ENCODE results near the gene ALOX12B. TPM values are rescaled to one million over a fixed set of nuclear protein-coding genes. Genes with fewer than 3 reads are reported as not detected.

ALOX12B gene
- total RNA-seq, 2 experiments from 2014 or later: 2.0 to 5.3 TPM

GRCh38 chr17:8073627-8074484, 13.7 kb downstream of the ALOX12B start:
- H3K36me3 ChIP-seq (ENCODE audit: insufficient read depth, low read length): no peaks in the 10 kb centered on the region
- ChIA-PET POLR2A (interaction anchor here (0.6 to 0.7 kb wide), 3 partner anchors 102 to 1505 kb away, joined by 3 to 6 read pairs (median 3); no protein-coding TSS in a partner anchor), CTCF (ENCODE audit: unreplicated experiment) (interaction anchor here (0.5 to 1.8 kb wide), 10 partner anchors 14 to 557 kb away, joined by 3 to 14 read pairs (median 4); partner anchors contain the start of gene ALOX12B)
- H3K4me1 ChIP-seq (ENCODE audit: insufficient read depth, low read length, poor library complexity, severe bottlenecking): peaks cover 4% of the 10 kb centered on the region
- no peaks in the 10 kb centered on the region for H4K20me1 ChIP-seq (ENCODE audit: insufficient read depth, low read length)
- peak; percentile 83 for DNase-seq (ENCODE audit: low spot score)
- intact Hi-C loops (cut with micrococcal nuclease; ENCODE audit: unreplicated experiment): loop anchor here (5.0 kb wide), 1 partner anchor 228 kb away; no protein-coding TSS in a partner anchor
- H3K4me3 ChIP-seq (ENCODE audit: low read depth, low read length, poor library complexity, severe bottlenecking): no peak overlapping the region
- no peaks in the 10 kb centered on the region for H3K9me3 ChIP-seq (ENCODE audit: low read length)
- no peak overlapping the region for H3K27ac ChIP-seq (ENCODE audit: low read depth, low read length, poor library complexity, severe bottlenecking)
- BruUV-seq (replicated peaks): no TSS peak
- no peak overlapping the region for H2AFZ ChIP-seq (ENCODE audit: low read length)
- H3K79me2 ChIP-seq (ENCODE audit: insufficient read depth, low read depth, low read length): no peaks in the 10 kb centered on the region
- no peak for TF ChIP-seq EZH2phosphoT487 (IDR thresholded peaks at IDR 0.05; ENCODE audit: borderline replicate concordance, low read depth, low read length)
- TF ChIP-seq, protein P1, sequence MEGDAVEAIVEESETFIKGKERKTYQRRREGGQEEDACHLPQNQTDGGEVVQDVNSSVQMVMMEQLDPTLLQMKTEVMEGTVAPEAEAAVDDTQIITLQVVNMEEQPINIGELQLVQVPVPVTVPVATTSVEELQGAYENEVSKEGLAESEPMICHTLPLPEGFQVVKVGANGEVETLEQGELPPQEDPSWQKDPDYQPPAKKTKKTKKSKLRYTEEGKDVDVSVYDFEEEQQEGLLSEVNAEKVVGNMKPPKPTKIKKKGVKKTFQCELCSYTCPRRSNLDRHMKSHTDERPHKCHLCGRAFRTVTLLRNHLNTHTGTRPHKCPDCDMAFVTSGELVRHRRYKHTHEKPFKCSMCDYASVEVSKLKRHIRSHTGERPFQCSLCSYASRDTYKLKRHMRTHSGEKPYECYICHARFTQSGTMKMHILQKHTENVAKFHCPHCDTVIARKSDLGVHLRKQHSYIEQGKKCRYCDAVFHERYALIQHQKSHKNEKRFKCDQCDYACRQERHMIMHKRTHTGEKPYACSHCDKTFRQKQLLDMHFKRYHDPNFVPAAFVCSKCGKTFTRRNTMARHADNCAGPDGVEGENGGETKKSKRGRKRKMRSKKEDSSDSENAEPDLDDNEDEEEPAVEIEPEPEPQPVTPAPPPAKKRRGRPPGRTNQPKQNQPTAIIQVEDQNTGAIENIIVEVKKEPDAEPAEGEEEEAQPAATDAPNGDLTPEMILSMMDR (conservative IDR thresholded peaks at IDR 0.05; ENCODE audit: low read length): peak; percentile 92
- H3K9me2 ChIP-seq (ENCODE audit: insufficient read depth, low read length): no peaks in the 10 kb centered on the region
- peak overlapping the region; percentile 25; the same call in 1 of the 2 replicates for H3K4me2 ChIP-seq (ENCODE audit: low read length)

GRCh38 chr17:8072729-8073461, 14.6 kb downstream of the ALOX12B start:
- Histone ChIP-seq H3K27ac (ENCODE audit: low read depth, low read length, poor library complexity, severe bottlenecking) (no peak overlapping the region), H3K9me2 (ENCODE audit: insufficient read depth, low read length) (no peaks in the 10 kb centered on the region), H3K4me2 (ENCODE audit: low read length) (no peak overlapping the region), H3K36me3 (ENCODE audit: insufficient read depth, low read length) (no peaks in the 10 kb centered on the region), H2AFZ (ENCODE audit: low read length) (no peak overlapping the region), H3K79me2 (ENCODE audit: insufficient read depth, low read depth, low read length) (no peaks in the 10 kb centered on the region), H4K20me1 (ENCODE audit: insufficient read depth, low read length) (no peaks in the 10 kb centered on the region), H3K4me1 (ENCODE audit: insufficient read depth, low read length, poor library complexity, severe bottlenecking) (peaks cover 4% of the 10 kb centered on the region), H3K4me3 (ENCODE audit: low read depth, low read length, poor library complexity, severe bottlenecking) (no peak overlapping the region), H3K9me3 (ENCODE audit: low read length) (no peaks in the 10 kb centered on the region)
- intact Hi-C loops (cut with micrococcal nuclease; ENCODE audit: unreplicated experiment): loop anchor here (5.0 kb wide), 1 partner anchor 229 kb away; no protein-coding TSS in a partner anchor
- CTCF ChIA-PET (ENCODE audit: unreplicated experiment): interaction anchor here (0.6 to 1.8 kb wide), 3 partner anchors 38 to 160 kb away, joined by 3 to 7 read pairs (median 4); no protein-coding TSS in a partner anchor
- BruUV-seq (replicated peaks): no TSS peak
- no peak for DNase-seq (ENCODE audit: low spot score)
- no peak for TF ChIP-seq EZH2phosphoT487 (IDR thresholded peaks at IDR 0.05; ENCODE audit: borderline replicate concordance, low read depth, low read length)
- TF ChIP-seq, protein P1 (conservative IDR thresholded peaks at IDR 0.05; ENCODE audit: low read length): no peak
- POLR2A ChIA-PET: interaction anchor here (0.6 kb wide), 1 partner anchor 695 kb away, joined by 3 read pairs; no protein-coding TSS in a partner anchor
